ENCODE measurements around the gene CPNE7. TPM values are rescaled to one million over a fixed set of nuclear protein-coding genes. Genes with fewer than 3 reads are reported as not detected.

The CPNE7 gene
- total RNA-seq (2014; rRNA removed; shearing (Covaris generic)), result not detected in 2 replicates

GRCh38 chr16:89575247-89576152 is at the start of gene CPNE7:
TSS of gene CPNE7 (plus strand) at chr16:89575758. CDS start at chr16:89575898, 140 bp downstream.
- H3K36me3 ChIP-seq, result no peaks in the 10 kb centered on the region
- no peaks in the 10 kb centered on the region for H3K27me3 ChIP-seq
- DNase-seq, result no peak
- no peak within 1 kb of the TSS for H3K4me3 ChIP-seq
- H3K9me3 ChIP-seq (replicated peaks), result no peaks in the 10 kb centered on the region; the same call in 1 of the 2 replicates
- H3K27ac ChIP-seq, result no peak within 1 kb of the TSS
- peaks cover 12% of the 10 kb centered on the region for H3K4me1 ChIP-seq

DNA sequence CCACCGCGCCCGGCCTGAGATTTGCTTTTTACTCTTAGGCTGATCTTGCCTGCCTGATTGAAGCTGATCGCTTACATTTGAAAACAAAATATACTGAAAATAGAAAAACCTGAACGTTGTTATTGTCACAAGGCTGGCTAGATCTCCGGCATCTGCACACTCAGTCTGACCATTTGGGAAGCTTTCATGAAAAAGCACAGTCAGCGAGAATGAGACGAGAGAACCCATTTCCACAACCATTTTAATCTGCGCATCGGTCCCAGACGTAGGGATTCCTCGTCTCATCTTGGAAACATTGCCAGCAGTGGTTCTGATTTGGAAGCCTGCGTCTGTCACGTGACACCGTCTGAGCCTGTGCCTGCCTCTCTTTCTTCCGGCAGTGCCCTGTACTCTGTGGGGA is 46.5 kb upstream of the CPNE7 start:
- Histone ChIP-seq H3K36me3 (peaks cover 91% of the 10 kb centered on the region), H3K4me3 (no peak overlapping the region), H3K27me3 (no peaks in the 10 kb centered on the region), H3K4me1 (peaks cover 5% of the 10 kb centered on the region; the same call in 1 of the 2 replicates), H3K27ac (no peak overlapping the region), H3K9me3 (replicated peaks) (no peaks in the 10 kb centered on the region)
- no peak for DNase-seq

DNA sequence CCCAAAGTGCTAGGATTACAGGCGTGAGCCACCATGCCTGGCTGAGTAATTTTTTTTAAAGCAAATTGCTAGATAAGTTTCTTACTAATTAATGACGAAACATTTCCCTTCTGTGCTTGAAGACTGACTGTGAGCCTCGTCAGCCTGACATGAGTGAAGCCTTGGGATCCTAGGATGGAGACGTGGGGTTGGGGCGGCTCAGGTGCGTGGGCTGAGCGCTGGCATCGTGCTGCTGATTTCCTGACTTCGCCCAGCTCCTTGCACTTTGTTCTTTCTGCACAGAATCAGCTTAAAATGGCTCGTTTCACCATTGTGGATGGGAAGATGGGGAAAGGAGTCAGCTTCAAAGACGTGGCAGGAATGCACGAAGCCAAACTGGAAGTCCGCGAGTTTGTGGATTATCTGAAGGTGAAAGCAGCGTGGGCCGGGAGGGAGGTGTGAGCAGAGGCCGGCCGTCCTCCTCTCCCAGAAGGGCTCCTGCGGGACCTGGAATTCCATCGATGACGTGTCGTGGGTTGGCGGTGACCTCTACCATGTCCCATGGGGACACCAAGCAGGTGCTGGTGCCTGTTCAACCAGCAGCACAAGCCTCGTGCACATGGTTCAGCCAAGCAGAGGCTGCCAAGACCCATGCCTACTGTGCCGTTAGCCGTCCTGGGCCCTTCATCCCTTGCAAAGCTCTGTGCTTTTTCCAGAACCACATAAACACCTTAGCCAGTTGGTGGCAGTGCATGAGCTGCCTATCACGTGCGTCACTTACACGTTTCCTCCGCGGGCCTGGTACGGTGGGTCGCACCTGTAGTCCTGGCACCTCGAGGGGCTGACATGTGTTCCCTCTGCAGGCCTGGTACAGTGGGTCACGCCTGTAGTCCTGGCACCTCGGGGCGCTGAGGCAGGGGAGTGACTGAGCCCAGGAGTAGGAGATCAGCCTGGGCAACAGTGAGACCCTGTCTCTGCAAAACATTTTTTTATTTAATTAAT is 44.9 kb upstream of the CPNE7 start:
- H3K4me3 ChIP-seq, result no peak overlapping the region
- no peak for DNase-seq
- no peaks in the 10 kb centered on the region; the same call in 1 of the 2 replicates for H3K4me1 ChIP-seq
- no peak overlapping the region for H3K27ac ChIP-seq
- no peaks in the 10 kb centered on the region for H3K27me3 ChIP-seq
- no peaks in the 10 kb centered on the region for H3K9me3 ChIP-seq (replicated peaks)
- peaks cover 92% of the 10 kb centered on the region for H3K36me3 ChIP-seq

GRCh38 chr16:89531821-89532526 is 43.6 kb upstream of the CPNE7 start:
- H3K9me3 ChIP-seq (replicated peaks), result no peaks in the 10 kb centered on the region
- H3K4me1 ChIP-seq, result no peaks in the 10 kb centered on the region
- no peak for DNase-seq
- H3K27me3 ChIP-seq, result no peaks in the 10 kb centered on the region
- H3K4me3 ChIP-seq, result no peak overlapping the region
- no peak overlapping the region for H3K27ac ChIP-seq
- H3K36me3 ChIP-seq, result peaks cover 87% of the 10 kb centered on the region

GRCh38 chr16:89534252-89534756 is 41.3 kb upstream of the CPNE7 start:
- no peaks in the 10 kb centered on the region for H3K4me1 ChIP-seq
- H3K9me3 ChIP-seq (replicated peaks), result no peaks in the 10 kb centered on the region
- peaks cover 91% of the 10 kb centered on the region for H3K36me3 ChIP-seq
- no peak overlapping the region for H3K27ac ChIP-seq
- H3K27me3 ChIP-seq, result no peaks in the 10 kb centered on the region
- H3K4me3 ChIP-seq, result no peak overlapping the region
- no peak for DNase-seq

- DNase-seq, result no peak
- no peaks in the 10 kb centered on the region for H3K9me3 ChIP-seq (replicated peaks)
- H3K4me1 ChIP-seq, result peaks cover 3% of the 10 kb centered on the region
- peaks cover 77% of the 10 kb centered on the region for H3K36me3 ChIP-seq
- no peak overlapping the region for H3K27ac ChIP-seq
- H3K27me3 ChIP-seq, result no peaks in the 10 kb centered on the region
- no peak overlapping the region for H3K4me3 ChIP-seq
Measured at GRCh38 chr16:89536371-89536770, 39.2 kb upstream of the CPNE7 start.

GRCh38 chr16:89536886-89537548 is 38.5 kb upstream of the CPNE7 start:
- Histone ChIP-seq H3K4me3 (no peak overlapping the region), H3K9me3 (replicated peaks) (no peaks in the 10 kb centered on the region), H3K27ac (no peak overlapping the region), H3K4me1 (peaks cover 9% of the 10 kb centered on the region), H3K27me3 (no peaks in the 10 kb centered on the region), H3K36me3 (peaks cover 73% of the 10 kb centered on the region)
- DNase-seq, result no peak

GRCh38 chr16:89537549-89537925 is 38.0 kb upstream of the CPNE7 start:
- H3K27me3 ChIP-seq, result no peaks in the 10 kb centered on the region
- H3K4me3 ChIP-seq, result no peak overlapping the region
- H3K9me3 ChIP-seq (replicated peaks), result no peaks in the 10 kb centered on the region
- H3K27ac ChIP-seq, result no peak overlapping the region
- DNase-seq, result no peak
- peaks cover 68% of the 10 kb centered on the region for H3K36me3 ChIP-seq
- H3K4me1 ChIP-seq, result peaks cover 15% of the 10 kb centered on the region

DNA sequence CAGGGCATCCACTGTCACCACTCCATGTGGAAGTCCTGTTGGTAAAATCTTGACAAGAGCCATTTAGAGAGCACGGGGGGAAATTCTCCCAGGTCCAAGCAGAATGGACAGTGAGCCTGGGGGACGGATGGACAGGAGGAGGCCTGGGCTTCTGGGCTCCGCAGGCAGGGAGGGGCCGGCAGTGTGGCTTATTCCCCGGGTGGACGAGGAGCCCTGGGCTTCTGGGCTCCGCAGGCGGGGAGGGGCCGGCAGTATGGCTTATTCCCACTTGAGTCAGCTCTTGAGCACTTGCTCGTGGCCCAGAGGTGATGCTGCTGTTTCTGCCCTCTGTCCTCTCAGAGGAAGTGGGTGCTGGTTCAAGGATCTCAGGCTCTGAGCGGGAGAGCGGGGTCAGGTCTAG is 37.3 kb upstream of the CPNE7 start:
- no peak for DNase-seq
- H3K27me3 ChIP-seq, result no peaks in the 10 kb centered on the region
- peaks cover 17% of the 10 kb centered on the region for H3K4me1 ChIP-seq
- H3K36me3 ChIP-seq, result peaks cover 61% of the 10 kb centered on the region
- H3K9me3 ChIP-seq (replicated peaks), result no peaks in the 10 kb centered on the region
- no peak overlapping the region for H3K4me3 ChIP-seq
- no peak overlapping the region for H3K27ac ChIP-seq

- no peaks in the 10 kb centered on the region for H3K27me3 ChIP-seq
- DNase-seq, result no peak
- H3K4me1 ChIP-seq, result peaks cover 36% of the 10 kb centered on the region
- no peaks in the 10 kb centered on the region for H3K9me3 ChIP-seq (replicated peaks)
- H3K27ac ChIP-seq, result peak overlapping the region; percentile 1; the same call in 1 of the 2 replicates
- no peak overlapping the region for H3K4me3 ChIP-seq
- H3K36me3 ChIP-seq, result peaks cover 53% of the 10 kb centered on the region
Measured at GRCh38 chr16:89540557-89540956, 35.0 kb upstream of the CPNE7 start.

- Histone ChIP-seq H3K27ac (peak overlapping the region; percentile 100), H3K4me3 (no peak overlapping the region), H3K27me3 (no peaks in the 10 kb centered on the region), H3K4me1 (peaks cover 36% of the 10 kb centered on the region), H3K36me3 (peaks cover 58% of the 10 kb centered on the region), H3K9me3 (replicated peaks) (no peaks in the 10 kb centered on the region)
- DNase-seq, result no peak
Measured at GRCh38 chr16:89541792-89542191, 33.8 kb upstream of the CPNE7 start.

DNA sequence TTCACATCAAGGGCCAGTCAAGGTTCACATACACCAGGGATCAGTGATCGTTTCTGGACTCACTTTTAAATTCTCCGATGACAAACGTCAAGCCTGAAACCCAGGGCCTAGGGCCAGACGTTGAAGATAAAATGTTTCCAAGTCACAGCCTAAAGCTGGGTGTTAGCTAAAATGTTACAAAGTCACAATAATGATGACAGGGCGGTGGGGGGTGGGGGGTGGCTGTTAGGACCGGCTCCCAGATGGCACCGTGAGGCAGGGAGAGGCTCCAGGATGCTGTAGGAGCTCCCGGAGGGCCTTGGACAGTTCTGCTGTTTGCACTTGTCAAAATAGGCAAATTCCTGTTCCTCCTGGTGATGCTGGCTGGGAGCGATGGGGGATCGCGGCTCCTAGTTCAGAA is 31.4 kb upstream of the CPNE7 start:
- Histone ChIP-seq H3K27me3 (no peaks in the 10 kb centered on the region), H3K9me3 (replicated peaks) (no peaks in the 10 kb centered on the region), H3K4me3 (no peak overlapping the region), H3K36me3 (peaks cover 58% of the 10 kb centered on the region), H3K27ac (peak overlapping the region; percentile 100), H3K4me1 (peaks cover 36% of the 10 kb centered on the region)
- DNase-seq, result no peak

DNA sequence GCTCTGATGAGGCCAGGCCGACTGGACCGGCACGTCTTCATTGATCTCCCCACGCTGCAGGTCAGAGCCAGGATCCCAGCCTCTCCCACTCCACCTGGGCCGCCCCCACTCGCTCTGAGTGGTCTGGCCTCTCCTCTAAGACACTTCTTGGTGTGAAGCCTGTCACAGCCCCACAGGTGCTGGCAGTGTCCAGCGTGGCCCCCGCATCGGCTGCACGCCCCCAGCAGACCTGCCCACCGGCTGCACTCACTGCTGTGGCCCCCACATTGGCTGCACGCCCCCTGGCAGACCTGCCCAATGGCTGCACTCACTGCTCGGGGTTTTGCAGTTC is 30.9 kb upstream of the CPNE7 start:
- Histone ChIP-seq H3K4me3 (no peak overlapping the region), H3K27ac (peak overlapping the region; percentile 100), H3K4me1 (peaks cover 36% of the 10 kb centered on the region), H3K36me3 (peaks cover 58% of the 10 kb centered on the region), H3K9me3 (replicated peaks) (no peaks in the 10 kb centered on the region), H3K27me3 (no peaks in the 10 kb centered on the region)
- no peak for DNase-seq

Data from SJCRH30 (cell line).